ENCODE measurements around the gene FNIP2.

The FNIP2 gene

GRCh38 chr4:158782551-158783360 lies 13.9 kb downstream of the FNIP2 start (continued):
- TF ChIP-seq ZNF112 (tag by site-specific recombination; IDR thresholded peaks at IDR 0.05) (no peak), ZFP41 (tag by site-specific recombination; IDR thresholded peaks at IDR 0.05; ENCODE audit: borderline replicate concordance) (no peak), ZNF501 (tag by site-specific recombination; IDR thresholded peaks at IDR 0.05) (peak; percentile 58; the same call in 1 of the 2 replicates), ZNF629 (tag by site-specific recombination; IDR thresholded peaks at IDR 0.05) (peak; percentile 68; the same call in 1 of the 2 replicates), HOXD13 (CRISPR knock-in tag; IDR thresholded peaks at IDR 0.05; ENCODE audit: borderline replicate concordance) (no peak), KLF16 (tag by site-specific recombination; IDR thresholded peaks at IDR 0.05) (no peak), TRIM28 (IDR thresholded peaks at IDR 0.05; ENCODE audit: borderline replicate concordance, low read length) (peak; percentile 91), PRDM1 (tag by site-specific recombination; IDR thresholded peaks at IDR 0.05) (no peak), ZNF658 (tag by site-specific recombination; IDR thresholded peaks at IDR 0.05) (no peak), ZNF426 (tag by site-specific recombination; IDR thresholded peaks at IDR 0.05) (no peak), ZFP37 (tag by site-specific recombination; IDR thresholded peaks at IDR 0.05) (no peak), ZNF2 (tag by site-specific recombination; IDR thresholded peaks at IDR 0.05) (peak; percentile 70; the same call in 1 of the 2 replicates), SP3 (tag by site-specific recombination; IDR thresholded peaks at IDR 0.05) (no peak), ZNF677 (tag by site-specific recombination; IDR thresholded peaks at IDR 0.05) (no peak), REPIN1 (tag by site-specific recombination; IDR thresholded peaks at IDR 0.05; ENCODE audit: low read depth) (no peak), KLF9 (tag by site-specific recombination; IDR thresholded peaks at IDR 0.05; ENCODE audit: low read depth) (no peak), HIC1 (tag by site-specific recombination; IDR thresholded peaks at IDR 0.05) (no peak), OSR2 (tag by site-specific recombination; IDR thresholded peaks at IDR 0.05) (peak; percentile 99), ZBTB7A (tag by site-specific recombination; IDR thresholded peaks at IDR 0.05; ENCODE audit: low read depth) (no peak), ZNF792 (tag by site-specific recombination; IDR thresholded peaks at IDR 0.05) (no peak), IKZF3 (tag by site-specific recombination; IDR thresholded peaks at IDR 0.05) (peak; percentile 56), ZNF157 (tag by site-specific recombination; IDR thresholded peaks at IDR 0.05) (no peak), HOXC10 (CRISPR knock-in tag; IDR thresholded peaks at IDR 0.05) (no peak), ZNF645 (tag by site-specific recombination; IDR thresholded peaks at IDR 0.05) (no peak), ZNF571 (tag by site-specific recombination; IDR thresholded peaks at IDR 0.05) (no peak), ZNF146 (tag by site-specific recombination; IDR thresholded peaks at IDR 0.05) (no peak), ZNF621 (tag by site-specific recombination; IDR thresholded peaks at IDR 0.05) (no peak), ZNF223 (tag by site-specific recombination; IDR thresholded peaks at IDR 0.05) (no peak), FEZF1 (tag by site-specific recombination; IDR thresholded peaks at IDR 0.05) (peak; percentile 88), ZNF114 (tag by site-specific recombination; IDR thresholded peaks at IDR 0.05) (no peak), ZNF610 (tag by site-specific recombination; IDR thresholded peaks at IDR 0.05; ENCODE audit: borderline replicate concordance) (peak; percentile 55; the same call in 1 of the 2 replicates)
- TF ChIP-seq, protein P1, sequence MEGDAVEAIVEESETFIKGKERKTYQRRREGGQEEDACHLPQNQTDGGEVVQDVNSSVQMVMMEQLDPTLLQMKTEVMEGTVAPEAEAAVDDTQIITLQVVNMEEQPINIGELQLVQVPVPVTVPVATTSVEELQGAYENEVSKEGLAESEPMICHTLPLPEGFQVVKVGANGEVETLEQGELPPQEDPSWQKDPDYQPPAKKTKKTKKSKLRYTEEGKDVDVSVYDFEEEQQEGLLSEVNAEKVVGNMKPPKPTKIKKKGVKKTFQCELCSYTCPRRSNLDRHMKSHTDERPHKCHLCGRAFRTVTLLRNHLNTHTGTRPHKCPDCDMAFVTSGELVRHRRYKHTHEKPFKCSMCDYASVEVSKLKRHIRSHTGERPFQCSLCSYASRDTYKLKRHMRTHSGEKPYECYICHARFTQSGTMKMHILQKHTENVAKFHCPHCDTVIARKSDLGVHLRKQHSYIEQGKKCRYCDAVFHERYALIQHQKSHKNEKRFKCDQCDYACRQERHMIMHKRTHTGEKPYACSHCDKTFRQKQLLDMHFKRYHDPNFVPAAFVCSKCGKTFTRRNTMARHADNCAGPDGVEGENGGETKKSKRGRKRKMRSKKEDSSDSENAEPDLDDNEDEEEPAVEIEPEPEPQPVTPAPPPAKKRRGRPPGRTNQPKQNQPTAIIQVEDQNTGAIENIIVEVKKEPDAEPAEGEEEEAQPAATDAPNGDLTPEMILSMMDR (tag by site-specific recombination; IDR thresholded peaks at IDR 0.05), result no peak
- TF ChIP-seq, protein P2, sequence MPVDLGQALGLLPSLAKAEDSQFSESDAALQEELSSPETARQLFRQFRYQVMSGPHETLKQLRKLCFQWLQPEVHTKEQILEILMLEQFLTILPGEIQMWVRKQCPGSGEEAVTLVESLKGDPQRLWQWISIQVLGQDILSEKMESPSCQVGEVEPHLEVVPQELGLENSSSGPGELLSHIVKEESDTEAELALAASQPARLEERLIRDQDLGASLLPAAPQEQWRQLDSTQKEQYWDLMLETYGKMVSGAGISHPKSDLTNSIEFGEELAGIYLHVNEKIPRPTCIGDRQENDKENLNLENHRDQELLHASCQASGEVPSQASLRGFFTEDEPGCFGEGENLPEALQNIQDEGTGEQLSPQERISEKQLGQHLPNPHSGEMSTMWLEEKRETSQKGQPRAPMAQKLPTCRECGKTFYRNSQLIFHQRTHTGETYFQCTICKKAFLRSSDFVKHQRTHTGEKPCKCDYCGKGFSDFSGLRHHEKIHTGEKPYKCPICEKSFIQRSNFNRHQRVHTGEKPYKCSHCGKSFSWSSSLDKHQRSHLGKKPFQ (tag by site-specific recombination; IDR thresholded peaks at IDR 0.05), result peak; percentile 87
- TF ChIP-seq, protein P3, sequence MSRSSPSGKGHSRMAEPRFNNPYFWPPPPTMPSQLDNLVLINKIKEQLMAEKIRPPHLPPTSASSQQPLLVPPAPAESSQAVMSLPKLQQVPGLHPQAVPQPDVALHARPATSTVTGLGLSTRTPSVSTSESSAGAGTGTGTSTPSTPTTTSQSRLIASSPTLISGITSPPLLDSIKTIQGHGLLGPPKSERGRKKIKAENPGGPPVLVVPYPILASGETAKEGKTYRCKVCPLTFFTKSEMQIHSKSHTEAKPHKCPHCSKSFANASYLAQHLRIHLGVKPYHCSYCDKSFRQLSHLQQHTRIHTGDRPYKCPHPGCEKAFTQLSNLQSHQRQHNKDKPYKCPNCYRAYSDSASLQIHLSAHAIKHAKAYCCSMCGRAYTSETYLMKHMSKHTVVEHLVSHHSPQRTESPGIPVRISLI (tag by site-specific recombination; IDR thresholded peaks at IDR 0.05), result no peak
